GM20000 (cell line): ENCODE data around the gene NCOA1.
"Not testable (repeated sequence)": the region's sequence is repeated elsewhere in the genome, so short reads cannot be mapped to it uniquely, and the experiment has no call there.

Experiments
- DNase-seq: peaks from one replicate; pipeline ENCODE4 v3.0.0; 2012; ENCODE audit warnings: low spot score
- CTCF ChIP-seq: IDR thresholded peaks from 2 replicates; pipeline ENCODE4 v1.5.1; 2012; ENCODE audit warnings: mild to moderate bottlenecking, control low read depth; ENCODE audit errors: extremely low read depth, missing control alignments

NCOA1 gene

DNA sequence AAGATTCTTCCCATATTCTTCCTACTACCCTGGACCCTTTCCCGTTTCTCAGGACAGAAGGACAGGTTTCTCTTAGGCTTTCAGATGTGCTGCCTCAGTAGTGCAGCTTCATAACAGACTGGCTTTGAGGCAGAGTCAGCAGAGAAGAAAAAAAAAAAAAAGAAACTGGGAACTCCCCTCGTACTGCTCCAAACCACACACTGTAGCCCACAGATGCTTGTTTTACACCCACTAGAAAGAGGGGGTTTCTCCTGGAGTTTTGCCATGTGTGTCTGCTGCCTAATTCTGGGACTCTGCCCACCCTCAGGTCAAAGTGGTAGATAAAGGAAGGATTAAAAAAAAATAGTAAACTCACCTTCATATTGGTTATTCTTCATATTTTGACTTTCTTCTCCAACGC lies 95.9 kb downstream of the NCOA1 start:
- TF ChIP-seq CTCF = no peak
- DNase-seq = peak; percentile 51

GRCh38 chr2:24588294-24588693 lies 97.2 kb downstream of the NCOA1 start:
- no peak for TF ChIP-seq CTCF
- no peak for DNase-seq

DNA sequence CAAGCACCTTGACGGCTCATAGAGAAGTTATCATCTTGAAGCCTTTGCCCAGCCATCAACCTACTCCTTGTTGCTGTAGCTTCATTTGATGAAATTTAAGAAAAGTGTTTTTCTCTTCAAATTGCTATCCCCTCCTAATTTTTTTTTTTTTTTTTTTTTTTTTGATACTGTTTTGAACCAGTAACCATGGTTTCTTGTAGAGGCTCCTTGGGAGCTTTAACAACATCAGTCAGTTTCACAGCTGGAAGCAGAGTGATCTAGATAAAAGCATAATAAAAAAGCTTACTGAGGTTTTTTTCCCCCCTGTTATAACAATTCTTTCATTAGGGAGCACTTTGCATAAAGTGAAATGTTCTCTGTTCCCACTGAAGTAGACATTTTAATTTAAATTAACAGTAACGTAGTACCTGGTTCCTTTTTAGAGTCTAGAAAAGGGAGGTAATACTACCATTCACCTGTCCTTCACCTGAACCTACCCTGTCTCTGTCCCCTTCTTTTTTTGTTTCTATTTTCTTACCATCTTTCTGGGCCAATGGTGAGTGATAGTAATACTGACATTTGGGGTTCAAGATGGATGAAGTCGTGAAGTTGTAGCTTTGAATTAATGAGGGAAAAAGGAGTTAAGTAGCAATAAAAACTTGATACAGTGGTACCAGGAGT lies 101.5 kb downstream of the NCOA1 start:
- TF ChIP-seq CTCF = no peak

GRCh38 chr2:24594283-24594682 lies 103.2 kb downstream of the NCOA1 start:
- DNase-seq = no peak
- TF ChIP-seq CTCF = no peak

More for the DNA sequence above, 101.5 kb downstream of the NCOA1 start:
- no peak for DNase-seq

GRCh38 chr2:24597181-24597870 lies 106.3 kb downstream of the NCOA1 start:
- no peak for TF ChIP-seq CTCF
- no peak for DNase-seq

DNA sequence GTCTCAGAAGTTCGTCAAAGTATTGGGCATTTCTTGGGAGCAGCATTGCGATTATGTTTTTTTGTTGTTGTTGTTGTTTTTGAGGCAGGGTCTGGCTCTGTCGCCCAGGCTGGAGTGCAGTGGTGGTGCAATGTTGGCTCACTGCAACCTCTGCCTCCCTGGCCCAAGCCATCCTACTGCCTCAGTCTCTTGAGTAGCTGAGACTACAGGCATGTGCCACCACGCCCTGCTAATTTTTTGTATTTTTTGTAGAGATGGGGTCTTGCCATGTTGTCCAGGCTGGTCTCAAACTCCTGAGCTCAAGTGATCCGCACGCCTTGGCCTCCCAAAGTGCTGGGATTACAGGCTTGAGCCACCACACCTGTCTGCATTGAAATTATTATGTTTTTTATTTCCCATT lies 109.1 kb downstream of the NCOA1 start:
- not testable (repeated sequence) for DNase-seq

DNA sequence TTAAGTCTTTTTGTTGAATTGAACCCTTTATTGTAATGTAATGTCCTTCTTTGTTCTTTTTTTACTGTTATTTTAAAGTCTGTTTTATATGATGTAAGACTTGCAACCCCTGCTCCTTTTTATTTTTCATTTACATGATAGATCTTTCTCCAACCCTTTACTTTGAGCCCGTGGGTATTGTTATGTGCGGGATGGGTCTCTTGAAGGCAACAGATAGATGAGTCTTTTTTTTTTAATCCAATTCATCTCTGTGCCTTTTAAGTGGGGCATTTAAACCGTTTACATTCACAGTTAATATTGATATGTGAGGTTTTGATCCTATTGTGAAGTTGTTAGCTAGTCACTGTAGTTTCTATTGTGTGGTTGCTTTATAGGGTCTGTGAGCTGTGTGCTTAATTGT lies 120.6 kb downstream of the NCOA1 start:
- TF ChIP-seq CTCF = no peak
- no peak for DNase-seq
